Loucy (cell line): ENCODE results near the gene CTDSP2.

Experiments
- H2AFZ ChIP-seq: fragments of 200-600 bp; sonication (generic); 2 replicates; pipeline ENCODE4 v1.6.0; 2016; ENCODE audit warnings: antibody characterized with exemption, mild to moderate bottlenecking, low read length, moderate library complexity
- H3F3A ChIP-seq: fragments of 200-600 bp; 2 replicates; pipeline ENCODE4 v1.6.0; 2016; ENCODE audit warnings: antibody characterized with exemption, low read depth, mild to moderate bottlenecking
- H3K27me3 ChIP-seq: fragments of 200-600 bp; sonication (generic); 2 replicates; pipeline ENCODE4 v1.6.1; 2014; ENCODE audit warnings: low read length, mild to moderate bottlenecking; ENCODE audit not compliant: insufficient read depth, poor library complexity, severe bottlenecking
- H3K36me3 ChIP-seq: fragments of 200-600 bp; sonication (generic); 2 replicates; pipeline ENCODE4 v1.6.1; 2016; ENCODE audit warnings: low read length; ENCODE audit not compliant: insufficient read depth
- H3K4me1 ChIP-seq: fragments of 200-600 bp; sonication (generic); 2 replicates; pipeline ENCODE4 v1.5.1; 2014; ENCODE audit warnings: low read length, mild to moderate bottlenecking; ENCODE audit not compliant: insufficient read depth, poor library complexity, severe bottlenecking
- H3K4me2 ChIP-seq: fragments of 200-600 bp; sonication (generic); 2 replicates; pipeline ENCODE4 v1.6.0; 2014; ENCODE audit warnings: antibody characterized with exemption, low read length, low read depth, mild to moderate bottlenecking; ENCODE audit not compliant: poor library complexity, severe bottlenecking
- H3K4me3 ChIP-seq: fragments of 200-600 bp; sonication (generic); 2 replicates; pipeline ENCODE4 v1.5.1; 2014; ENCODE audit warnings: low read length, mild to moderate bottlenecking, mixed read lengths; ENCODE audit not compliant: poor library complexity, severe bottlenecking
- H3K79me2 ChIP-seq: fragments of 200-600 bp; sonication (generic); 2 replicates; pipeline ENCODE4 v1.6.1; 2014; ENCODE audit warnings: low read length; ENCODE audit not compliant: insufficient read depth
- H3K9ac ChIP-seq: fragments of 200-600 bp; sonication (generic); 2 replicates; pipeline ENCODE4 v1.6.0; 2014; ENCODE audit warnings: mild to moderate bottlenecking, low read depth, low read length, moderate library complexity; ENCODE audit not compliant: poor library complexity, severe bottlenecking
- H3K9me2 ChIP-seq: fragments of 200-600 bp; sonication (generic); replicated peaks from 2 replicates; pipeline ENCODE4 v1.6.1; 2016; ENCODE audit warnings: low read depth, low read length, mixed read lengths
- H3K9me3 ChIP-seq: fragments of 200-600 bp; sonication (generic); 2 replicates; pipeline ENCODE4 v1.6.1; 2014; ENCODE audit warnings: mild to moderate bottlenecking, antibody characterized with exemption, low read length, low read depth; ENCODE audit not compliant: insufficient read depth
- H4K20me1 ChIP-seq: fragments of 200-600 bp; sonication (generic); 2 replicates; pipeline ENCODE4 v1.6.0; 2014; ENCODE audit warnings: antibody characterized with exemption, low read length, mild to moderate bottlenecking; ENCODE audit not compliant: insufficient read depth, poor library complexity, severe bottlenecking
- EZH2phosphoT487 ChIP-seq: fragments of 200-600 bp; IDR thresholded peaks from 2 replicates; pipeline ENCODE4 v1.6.1; 2018; ENCODE audit warnings: antibody characterized with exemption, mild to moderate bottlenecking, moderate library complexity, borderline replicate concordance
- TF ChIP-seq, protein P1 (sequence below): fragments of 200-600 bp; sonication (generic); conservative IDR thresholded peaks from 2 replicates; pipeline ENCODE4 v1.5.1; 2014; ENCODE audit warnings: mild to moderate bottlenecking, antibody characterized with exemption, low read length

CTDSP2 gene

DNA sequence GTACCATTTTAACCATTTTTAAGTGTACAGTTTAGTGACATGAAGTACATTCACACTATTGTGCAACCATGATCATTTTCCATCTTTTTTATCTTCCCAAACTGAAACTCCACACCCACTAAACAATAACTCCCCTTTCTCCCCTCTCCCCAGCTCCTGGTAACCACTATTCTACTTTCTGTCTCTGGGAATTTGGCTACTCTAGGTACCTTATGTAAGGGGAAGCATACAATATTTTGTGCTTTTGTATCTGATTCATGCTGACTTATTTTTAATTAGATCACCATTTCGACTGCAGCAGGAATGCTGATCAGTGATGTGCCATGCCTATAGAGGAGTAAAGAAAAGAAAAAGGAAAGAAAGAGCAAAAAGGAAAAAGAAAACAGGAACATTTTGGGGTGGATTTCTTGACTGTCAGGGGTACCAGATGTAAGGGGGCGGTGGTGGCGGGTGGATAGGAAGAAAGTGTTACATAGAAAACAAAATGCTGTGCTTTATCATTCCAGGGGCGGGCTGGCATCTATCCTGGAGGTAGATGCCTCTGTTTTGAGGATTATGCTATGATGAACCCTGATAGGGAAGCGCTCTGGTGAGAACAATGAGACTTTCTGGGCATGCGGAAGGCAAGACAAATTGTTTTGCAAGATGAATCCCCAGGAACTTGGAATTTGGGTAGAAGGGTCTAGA, 45.2 kb upstream of the CTDSP2 start:
- Histone ChIP-seq H3K4me1 (peaks cover 39% of the 10 kb centered on the region), H3K79me2 (no peaks in the 10 kb centered on the region), H3K9me2 (no peaks in the 10 kb centered on the region), H2AFZ (no peak overlapping the region), H3F3A (0 out of 2 replicates have a peak, but pooled peaks cover 1% of the 10 kb centered on the region), H3K9ac (no peak overlapping the region), H3K9me3 (no peaks in the 10 kb centered on the region), H4K20me1 (no peaks in the 10 kb centered on the region), H3K4me2 (no peak overlapping the region), H3K4me3 (no peak overlapping the region), H3K36me3 (no peaks in the 10 kb centered on the region), H3K27me3 (no peaks in the 10 kb centered on the region)
- TF ChIP-seq, protein P1, sequence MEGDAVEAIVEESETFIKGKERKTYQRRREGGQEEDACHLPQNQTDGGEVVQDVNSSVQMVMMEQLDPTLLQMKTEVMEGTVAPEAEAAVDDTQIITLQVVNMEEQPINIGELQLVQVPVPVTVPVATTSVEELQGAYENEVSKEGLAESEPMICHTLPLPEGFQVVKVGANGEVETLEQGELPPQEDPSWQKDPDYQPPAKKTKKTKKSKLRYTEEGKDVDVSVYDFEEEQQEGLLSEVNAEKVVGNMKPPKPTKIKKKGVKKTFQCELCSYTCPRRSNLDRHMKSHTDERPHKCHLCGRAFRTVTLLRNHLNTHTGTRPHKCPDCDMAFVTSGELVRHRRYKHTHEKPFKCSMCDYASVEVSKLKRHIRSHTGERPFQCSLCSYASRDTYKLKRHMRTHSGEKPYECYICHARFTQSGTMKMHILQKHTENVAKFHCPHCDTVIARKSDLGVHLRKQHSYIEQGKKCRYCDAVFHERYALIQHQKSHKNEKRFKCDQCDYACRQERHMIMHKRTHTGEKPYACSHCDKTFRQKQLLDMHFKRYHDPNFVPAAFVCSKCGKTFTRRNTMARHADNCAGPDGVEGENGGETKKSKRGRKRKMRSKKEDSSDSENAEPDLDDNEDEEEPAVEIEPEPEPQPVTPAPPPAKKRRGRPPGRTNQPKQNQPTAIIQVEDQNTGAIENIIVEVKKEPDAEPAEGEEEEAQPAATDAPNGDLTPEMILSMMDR: no peak
- TF ChIP-seq EZH2phosphoT487: no peak

DNA sequence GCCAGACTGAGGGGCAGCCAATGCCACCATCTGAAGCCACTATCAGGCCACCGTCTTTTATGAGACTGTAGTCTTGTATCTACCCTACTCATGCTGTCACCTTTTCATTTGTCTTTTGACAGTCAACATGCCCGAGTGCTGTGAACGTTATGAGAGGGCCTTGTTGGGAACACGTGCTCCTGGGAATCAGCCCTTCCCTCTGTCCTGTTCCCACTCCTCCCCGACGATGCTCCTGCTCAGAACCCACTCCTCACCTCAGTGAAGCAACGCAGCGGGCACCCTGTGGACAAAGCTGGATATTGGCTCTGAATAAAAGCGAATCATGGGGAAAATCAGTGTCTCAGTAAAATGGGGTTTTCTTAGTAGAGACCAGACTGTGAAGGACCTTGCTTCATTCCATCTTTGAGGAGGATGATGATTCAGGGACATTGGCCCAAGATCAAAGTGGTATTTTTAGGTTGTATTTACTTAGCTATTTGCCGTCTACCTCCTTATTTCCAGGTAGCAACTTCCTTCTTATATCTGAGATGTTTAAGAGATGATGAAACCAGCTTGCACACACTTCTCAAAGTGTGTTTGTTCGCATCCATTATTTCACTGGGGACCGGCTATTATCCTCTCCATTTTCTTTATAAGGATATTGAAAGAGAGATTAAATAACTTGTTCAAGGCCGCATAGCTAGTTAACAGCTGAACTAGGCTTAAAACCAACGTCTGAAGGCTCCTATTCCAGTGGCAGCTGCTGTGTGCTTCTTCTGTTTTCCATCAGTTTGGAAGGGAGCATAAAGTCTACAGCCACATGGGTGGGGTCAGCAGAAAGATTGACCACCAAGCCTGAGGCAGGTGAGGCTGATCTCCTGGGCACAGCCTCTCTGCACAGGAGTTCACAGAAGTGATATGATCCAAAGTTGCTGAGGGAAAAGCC, 43.9 kb upstream of the CTDSP2 start:
- Histone ChIP-seq H3K4me3 (no peak overlapping the region), H3K36me3 (no peaks in the 10 kb centered on the region), H3F3A (0 out of 2 replicates have a peak, but pooled peaks cover 8% of the 10 kb centered on the region), H3K27me3 (no peaks in the 10 kb centered on the region), H3K4me2 (no peak overlapping the region), H4K20me1 (no peaks in the 10 kb centered on the region), H3K9me2 (no peaks in the 10 kb centered on the region), H3K9me3 (no peaks in the 10 kb centered on the region), H3K9ac (no peak overlapping the region), H3K4me1 (peaks cover 34% of the 10 kb centered on the region), H2AFZ (no peak overlapping the region), H3K79me2 (no peaks in the 10 kb centered on the region)
- TF ChIP-seq, protein P1: no peak
- no peak for TF ChIP-seq EZH2phosphoT487

DNA sequence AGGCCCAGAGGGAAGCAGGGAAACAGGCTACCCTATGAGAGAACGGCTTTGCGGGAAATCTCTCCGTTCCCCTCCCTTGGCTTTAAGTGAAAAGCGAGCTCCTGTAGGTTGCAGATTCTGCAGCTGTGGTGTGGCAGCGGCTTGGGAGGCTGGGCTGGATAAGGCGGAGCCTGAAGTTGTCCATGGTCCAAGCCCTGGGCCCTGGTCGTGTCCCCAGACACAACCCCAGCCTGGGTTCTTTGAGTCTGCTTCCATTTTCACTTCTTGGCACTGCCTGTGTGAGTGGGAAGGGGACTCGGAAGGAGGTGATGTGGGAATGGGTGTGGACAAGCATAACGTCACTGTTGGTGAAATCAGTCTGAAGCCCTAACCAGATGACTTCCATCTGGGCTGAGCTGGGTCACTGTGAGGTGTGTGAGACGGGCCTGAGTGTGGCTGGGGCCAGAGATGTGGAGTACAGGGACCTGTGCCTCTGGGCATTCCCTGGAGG, 43.0 kb upstream of the CTDSP2 start:
- H3K9ac ChIP-seq: no peak overlapping the region
- no peak overlapping the region for H2AFZ ChIP-seq
- no peak overlapping the region for H3K4me2 ChIP-seq
- no peaks in the 10 kb centered on the region for H3K27me3 ChIP-seq
- no peaks in the 10 kb centered on the region for H3K9me2 ChIP-seq
- H3K4me3 ChIP-seq: no peak overlapping the region
- no peaks in the 10 kb centered on the region for H3K9me3 ChIP-seq
- H3K79me2 ChIP-seq: no peaks in the 10 kb centered on the region
- peaks cover 25% of the 10 kb centered on the region for H3K4me1 ChIP-seq
- H3F3A ChIP-seq: 0 out of 2 replicates have a peak, but pooled peaks cover 8% of the 10 kb centered on the region
- no peaks in the 10 kb centered on the region for H3K36me3 ChIP-seq
- TF ChIP-seq EZH2phosphoT487: no peak
- TF ChIP-seq, protein P1: no peak
- no peaks in the 10 kb centered on the region for H4K20me1 ChIP-seq
